HUES64 (cell line): Measurements from ENCODE around the gene CLIP3.

ENCODE experiments used
- H3K27ac ChIP-seq: 2 replicates; pipeline ENCODE4 v1.7.0; 2013; ENCODE audit warnings: low read depth, low read length, inconsistent platforms
- H3K27me3 ChIP-seq: 2 replicates; pipeline ENCODE4 v1.6.1; 2013; ENCODE audit warnings: mild to moderate bottlenecking, low read length; ENCODE audit not compliant: insufficient read depth
- H3K36me3 ChIP-seq: 2 replicates; pipeline ENCODE4 v1.6.1; 2013; ENCODE audit warnings: mild to moderate bottlenecking, low read length; ENCODE audit not compliant: insufficient read depth
- H3K4me1 ChIP-seq: 2 replicates; pipeline ENCODE4 v1.6.1; 2013; ENCODE audit warnings: mild to moderate bottlenecking, low read length, moderate library complexity; ENCODE audit not compliant: insufficient read depth
- H3K4me3 ChIP-seq: 2 replicates; pipeline ENCODE4 v1.5.1; 2013; ENCODE audit warnings: mild to moderate bottlenecking, low read length, moderate library complexity
- H3K9ac ChIP-seq: 2 replicates; pipeline ENCODE4 v1.6.1; 2013; ENCODE audit warnings: mild to moderate bottlenecking, low read depth, low read length
- H3K9me3 ChIP-seq: 2 replicates; pipeline ENCODE4 v1.6.1; 2013; ENCODE audit warnings: low read depth, low read length; ENCODE audit not compliant: insufficient read depth
- WGBS: fragments of 150-250, 120-280 bp; methylation state at CpG from one replicate; pipeline ENCODE4 v1.1.7; 2013; ENCODE audit warnings: missing lambda C conversion rate; 5-methylcytosine and 5-hydroxymethylcytosine counted together

Gene CLIP3

DNA sequence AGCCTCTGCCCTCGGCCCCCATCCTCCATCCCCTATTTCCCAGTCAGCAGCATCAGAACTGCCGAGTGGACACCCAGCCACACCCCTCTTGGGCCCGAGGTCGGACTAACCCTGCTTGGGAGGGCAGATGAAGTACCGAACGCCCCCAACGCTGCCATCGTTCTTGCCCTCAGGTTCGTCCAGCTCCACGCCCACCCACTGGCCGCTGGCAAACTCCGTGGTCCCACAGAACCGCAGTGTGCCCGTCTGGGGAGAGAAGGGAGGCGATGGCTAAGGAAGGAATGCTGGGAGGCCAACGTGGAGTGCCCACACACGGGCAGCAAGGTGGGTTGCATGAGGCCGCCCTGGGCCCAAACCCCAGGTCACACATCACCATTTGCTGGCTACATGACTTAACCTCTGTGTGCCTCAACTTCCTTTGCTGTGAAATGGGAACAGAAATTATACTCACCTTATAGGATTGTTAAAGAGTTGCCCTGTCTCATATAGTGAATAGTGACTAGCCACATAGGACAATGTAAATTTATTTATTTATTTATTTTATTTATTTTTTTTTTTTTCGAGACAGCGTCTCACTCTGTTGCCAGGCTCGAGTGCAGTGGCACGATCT, 13.5 kb downstream of the CLIP3 start:
- H3K9ac ChIP-seq, result no peak overlapping the region
- no peak overlapping the region for H3K4me3 ChIP-seq
- H3K27ac ChIP-seq, result no peak overlapping the region
- H3K27me3 ChIP-seq, result no peaks in the 10 kb centered on the region
- no peaks in the 10 kb centered on the region for H3K9me3 ChIP-seq
- H3K4me1 ChIP-seq, result no peaks in the 10 kb centered on the region
- peaks cover 44% of the 10 kb centered on the region for H3K36me3 ChIP-seq
- 94% methylated on average over 21 of the region's 22 CpGs for WGBS

GRCh38 chr19:36014012-36014924, 18.4 kb downstream of the CLIP3 start, which contains the start of gene ALKBH6:
ALKBH6 (minus strand) TSS chr19:36014213; CDS start chr19:36013397, 816 bp downstream.
- 2% methylated on average over 42 of the region's 42 CpGs for WGBS

DNA sequence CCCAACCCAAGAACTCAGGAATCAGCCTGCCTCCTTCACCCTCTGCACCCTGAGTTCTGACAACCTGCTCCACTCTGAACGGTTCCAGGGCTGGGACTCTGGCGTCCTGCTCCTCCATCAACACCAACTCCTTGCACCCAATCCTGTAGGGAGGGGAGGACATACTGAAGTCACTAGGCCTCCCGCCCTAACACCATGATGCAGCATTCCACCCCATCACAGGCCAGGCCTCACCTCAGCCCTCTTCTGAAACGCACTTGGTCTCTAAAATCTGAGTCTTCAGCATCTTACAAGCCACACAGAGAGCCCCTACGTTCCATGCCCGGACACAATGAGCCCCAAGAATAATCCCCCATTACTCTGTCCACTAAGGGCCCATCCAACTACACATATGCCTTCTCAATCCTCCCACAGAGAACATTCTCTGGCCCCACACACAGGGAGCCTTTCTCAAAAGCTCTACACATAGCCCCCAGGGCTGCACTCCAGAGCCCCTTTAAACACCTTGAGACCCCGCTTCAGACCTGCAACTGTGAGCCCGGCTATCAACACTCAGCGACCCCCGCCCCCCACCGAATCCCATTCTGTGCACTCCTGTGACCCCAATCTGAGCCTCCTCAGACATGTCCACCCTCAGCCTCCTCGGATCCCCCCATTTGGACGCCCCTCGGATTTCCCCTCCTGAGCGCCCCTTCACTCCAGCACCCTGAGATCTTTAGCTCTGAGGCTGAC, 19.2 kb downstream of the CLIP3 start:
- Histone ChIP-seq H3K4me3 (peak overlapping the region; percentile 92), H3K27ac (no peak overlapping the region; the same call in 1 of the 2 replicates), H3K9me3 (no peaks in the 10 kb centered on the region), H3K4me1 (peaks cover 6% of the 10 kb centered on the region; the same call in 1 of the 2 replicates), H3K36me3 (peaks cover 8% of the 10 kb centered on the region; the same call in 1 of the 2 replicates), H3K27me3 (no peaks in the 10 kb centered on the region), H3K9ac (peak overlapping the region; percentile 77)
- 28% methylated on average over 14 of the region's 15 CpGs for WGBS

More at GRCh38 chr19:36014012-36014924, 18.4 kb downstream of the CLIP3 start, which contains the start of gene ALKBH6:
- H3K4me1 ChIP-seq, result peaks cover 4% of the 10 kb centered on the region; the same call in 1 of the 2 replicates
- H3K9ac ChIP-seq, result peak within 1 kb of the TSS; percentile 77
- no peak within 1 kb of the TSS; the same call in 1 of the 2 replicates for H3K27ac ChIP-seq
- no peaks in the 10 kb centered on the region for H3K9me3 ChIP-seq
- H3K36me3 ChIP-seq, result peaks cover 11% of the 10 kb centered on the region; the same call in 1 of the 2 replicates
- no peaks in the 10 kb centered on the region for H3K27me3 ChIP-seq
- peak within 1 kb of the TSS; percentile 92 for H3K4me3 ChIP-seq

- Histone ChIP-seq H3K27me3 (no peaks in the 10 kb centered on the region), H3K36me3 (peaks cover under 1% of the 10 kb centered on the region; the same call in 1 of the 2 replicates), H3K27ac (no peak overlapping the region), H3K4me1 (peaks cover 6% of the 10 kb centered on the region; the same call in 1 of the 2 replicates), H3K9me3 (no peaks in the 10 kb centered on the region), H3K4me3 (no peak overlapping the region), H3K9ac (no peak overlapping the region)
- WGBS, result 95% methylated on average over 11 of the region's 11 CpGs
Measured at GRCh38 chr19:36010402-36010801, 22.3 kb downstream of the CLIP3 start.

GRCh38 chr19:36009633-36010379, 22.9 kb downstream of the CLIP3 start:
- Histone ChIP-seq H3K9ac (0 out of 2 replicates have a peak overlapping the region, but pooled peaks have one; percentile 77), H3K4me1 (peaks cover 6% of the 10 kb centered on the region; the same call in 1 of the 2 replicates), H3K4me3 (peak overlapping the region; percentile 76), H3K27me3 (no peaks in the 10 kb centered on the region), H3K9me3 (no peaks in the 10 kb centered on the region), H3K27ac (no peak overlapping the region), H3K36me3 (peaks cover 6% of the 10 kb centered on the region; the same call in 1 of the 2 replicates)
- 62% methylated on average over 15 of the region's 15 CpGs for WGBS

DNA sequence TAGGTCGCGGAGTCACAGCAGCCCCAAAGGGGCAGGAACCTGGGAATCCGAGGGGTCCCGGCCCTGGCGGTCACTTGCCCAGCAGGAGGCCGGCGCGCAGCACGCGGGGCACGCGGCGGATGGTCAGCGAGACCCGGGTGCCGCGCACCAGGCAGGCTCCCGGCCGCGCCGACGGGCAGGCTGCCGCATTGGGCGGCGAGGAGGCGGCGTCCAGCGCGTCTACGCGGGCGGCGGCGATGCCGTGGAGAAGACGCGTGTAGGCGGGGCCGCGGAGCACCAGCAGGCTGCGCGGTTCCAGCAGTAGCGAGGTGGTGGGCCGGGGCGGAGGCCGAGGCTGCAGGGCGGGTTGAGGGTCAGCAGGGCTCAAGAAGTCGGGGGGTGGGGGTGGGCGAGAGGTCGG, 23.5 kb downstream of the CLIP3 start:
- 2% methylated on average over 50 of the region's 50 CpGs for WGBS
- Histone ChIP-seq H3K36me3 (peaks cover 6% of the 10 kb centered on the region; the same call in 1 of the 2 replicates), H3K9me3 (no peaks in the 10 kb centered on the region), H3K27ac (no peak overlapping the region), H3K4me3 (peak overlapping the region; percentile 76), H3K9ac (peak overlapping the region; percentile 77), H3K4me1 (peaks cover 6% of the 10 kb centered on the region; the same call in 1 of the 2 replicates), H3K27me3 (no peaks in the 10 kb centered on the region)

- no peaks in the 10 kb centered on the region for H3K27me3 ChIP-seq
- 43% methylated on average over 19 of the region's 19 CpGs for WGBS
- H3K9ac ChIP-seq, result peak within 1 kb of the TSS; percentile 77
- peaks cover 10% of the 10 kb centered on the region; the same call in 1 of the 2 replicates for H3K36me3 ChIP-seq
- peak within 1 kb of the TSS; percentile 76 for H3K4me3 ChIP-seq
- H3K9me3 ChIP-seq, result no peaks in the 10 kb centered on the region
- H3K4me1 ChIP-seq, result peaks cover 6% of the 10 kb centered on the region; the same call in 1 of the 2 replicates
- no peak within 1 kb of the TSS for H3K27ac ChIP-seq
Measured at GRCh38 chr19:36008336-36008978, 24.2 kb downstream of the CLIP3 start, which contains the start of gene SYNE4. SYNE4 (minus strand) TSS chr19:36008813; CDS start chr19:36008681, 132 bp downstream.

DNA sequence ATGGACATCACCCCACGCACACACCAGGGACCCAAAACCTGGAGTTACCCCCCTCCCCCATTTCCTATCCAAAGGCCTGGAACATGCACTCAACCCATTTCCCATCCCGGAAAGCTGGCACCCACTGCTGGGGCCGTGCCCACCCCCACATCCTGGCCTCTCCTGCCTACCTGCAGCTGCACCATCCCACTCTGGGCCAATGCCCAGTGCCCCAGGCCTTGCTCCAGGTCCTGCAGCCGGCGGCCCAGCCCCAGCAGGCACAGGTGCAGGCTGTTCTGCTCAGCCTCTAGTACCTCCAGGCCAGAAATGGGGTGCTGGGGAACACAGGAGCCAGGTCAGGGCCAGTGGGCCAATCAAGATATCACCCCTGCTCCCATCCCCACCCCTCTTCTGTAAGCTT, 25.7 kb downstream of the CLIP3 start:
- H3K4me3 ChIP-seq, result no peak overlapping the region
- 91% methylated on average over 5 of the region's 5 CpGs for WGBS
- peaks cover 6% of the 10 kb centered on the region; the same call in 1 of the 2 replicates for H3K4me1 ChIP-seq
- no peak overlapping the region for H3K9ac ChIP-seq
- peaks cover 17% of the 10 kb centered on the region; the same call in 1 of the 2 replicates for H3K36me3 ChIP-seq
- no peaks in the 10 kb centered on the region for H3K27me3 ChIP-seq
- H3K9me3 ChIP-seq, result no peaks in the 10 kb centered on the region
- H3K27ac ChIP-seq, result no peak overlapping the region

- Histone ChIP-seq H3K9ac (no peak overlapping the region), H3K9me3 (no peaks in the 10 kb centered on the region), H3K36me3 (peaks cover 17% of the 10 kb centered on the region; the same call in 1 of the 2 replicates), H3K27me3 (no peaks in the 10 kb centered on the region), H3K27ac (no peak overlapping the region), H3K4me3 (no peak overlapping the region), H3K4me1 (no peaks in the 10 kb centered on the region)
- WGBS, result 96% methylated on average over 4 of the region's 4 CpGs
Measured at GRCh38 chr19:36003284-36003683, 29.4 kb downstream of the CLIP3 start.
